ENCODE measurements around the gene BPNT1. TPM values are rescaled to one million over a fixed set of nuclear protein-coding genes. Genes with fewer than 3 reads are reported as not detected.
"Not testable (repeated sequence)": the region's sequence is repeated elsewhere in the genome, so short reads cannot be mapped to it uniquely, and the experiment has no call there.

Gene BPNT1
- polyA plus RNA-seq (ENCODE audit: insufficient read length), result 24.1 TPM

GRCh38 chr1:220089650-220090556, at the start of gene BPNT1:
Gene BPNT1, minus strand, starts transcription at chr1:220089788. Its CDS starts 9,942 bp downstream, at chr1:220079846.
- DNase-seq (ENCODE audit: low read depth), result peak; percentile 94

- DNase-seq (ENCODE audit: low read depth), result peak; percentile 24
Measured at GRCh38 chr1:220137019-220137786, 47.6 kb upstream of the BPNT1 start.

GRCh38 chr1:220135755-220136154, 46.2 kb upstream of the BPNT1 start:
- no peak for DNase-seq (ENCODE audit: low read depth)

- DNase-seq (ENCODE audit: low read depth), result no peak
Measured at GRCh38 chr1:220129479-220130210, 40.1 kb upstream of the BPNT1 start.

- DNase-seq (ENCODE audit: low read depth), result no peak
Measured at GRCh38 chr1:220127076-220127475, 37.5 kb upstream of the BPNT1 start.

GRCh38 chr1:220124542-220124941, 35.0 kb upstream of the BPNT1 start:
- DNase-seq (ENCODE audit: low read depth), result no peak

GRCh38 chr1:220123889-220124288, 34.3 kb upstream of the BPNT1 start:
- no peak for DNase-seq (ENCODE audit: low read depth)

- DNase-seq (ENCODE audit: low read depth), result no peak
Measured at GRCh38 chr1:220123066-220123465, 33.5 kb upstream of the BPNT1 start.

GRCh38 chr1:220121791-220122530, 32.4 kb upstream of the BPNT1 start:
- no peak for DNase-seq (ENCODE audit: low read depth)

- DNase-seq (ENCODE audit: low read depth), result no peak
Measured at GRCh38 chr1:220119043-220119512, 29.5 kb upstream of the BPNT1 start.

GRCh38 chr1:220113136-220113695, 23.6 kb upstream of the BPNT1 start:
- no peak for DNase-seq (ENCODE audit: low read depth)

- DNase-seq (ENCODE audit: low read depth), result not testable (repeated sequence)
Measured at GRCh38 chr1:220112600-220112999, 23.0 kb upstream of the BPNT1 start.

GRCh38 chr1:220110473-220110872, 20.9 kb upstream of the BPNT1 start:
- not testable (repeated sequence) for DNase-seq (ENCODE audit: low read depth)

- no peak for DNase-seq (ENCODE audit: low read depth)
Measured at GRCh38 chr1:220099826-220100225, 10.2 kb upstream of the BPNT1 start.

- DNase-seq (ENCODE audit: low read depth), result peak; percentile 53
Measured at GRCh38 chr1:220094016-220094911, 4.7 kb upstream of the BPNT1 start, which contains the start of gene IARS2. Gene IARS2, plus strand, starts transcription at chr1:220094132. Its CDS starts 85 bp downstream, at chr1:220094217.

- no peak for DNase-seq (ENCODE audit: low read depth)
Measured at GRCh38 chr1:220093361-220094015, 3.9 kb upstream of the BPNT1 start.

- no peak for DNase-seq (ENCODE audit: low read depth)
Measured at GRCh38 chr1:220092694-220093093, 3.1 kb upstream of the BPNT1 start.

GRCh38 chr1:220086261-220086686, 3.3 kb downstream of the BPNT1 start:
- DNase-seq (ENCODE audit: low read depth), result not testable (repeated sequence)

- DNase-seq (ENCODE audit: low read depth), result no peak
Measured at GRCh38 chr1:220084460-220084859, 5.1 kb downstream of the BPNT1 start.

All from forelimb muscle (tissue), 1 donor.